ENCODE results near the gene PSTPIP1.

The PSTPIP1 gene

DNA sequence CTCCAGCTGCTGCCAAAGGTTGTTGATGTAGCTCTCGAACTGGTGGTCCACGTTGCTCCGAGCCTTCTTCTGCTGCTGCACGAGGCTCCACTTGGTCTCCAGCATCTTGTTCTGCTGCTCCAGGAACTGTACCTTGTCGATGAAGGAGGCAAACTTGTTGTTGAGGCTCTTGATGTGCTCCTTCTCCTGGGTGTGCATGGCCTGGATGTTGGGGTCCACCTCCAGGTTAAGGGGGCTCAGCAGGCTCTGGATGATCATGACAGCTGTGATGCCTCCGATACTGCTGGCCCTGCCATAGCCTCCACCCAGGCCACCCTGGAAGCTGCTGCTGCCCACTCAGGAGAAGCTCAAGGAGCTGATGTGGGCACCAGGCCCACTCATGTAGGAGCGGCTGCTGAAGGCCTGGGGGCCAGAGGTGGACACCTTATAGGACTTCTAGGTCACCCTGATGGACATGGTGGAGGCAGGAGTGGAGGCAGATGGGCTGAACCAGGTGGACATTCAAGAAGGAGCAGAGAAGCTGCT lies 14.9 kb upstream of the PSTPIP1 start:
- Histone ChIP-seq H3K4me3 (replicated peaks; ENCODE audit: low read depth, low read length) (no peak overlapping the region), H3K36me3 (ENCODE audit: control insufficient read depth, insufficient read depth, low read length) (no peaks in the 10 kb centered on the region), H3K27me3 (replicated peaks; ENCODE audit: control insufficient read depth, insufficient read depth, low read length) (no peaks in the 10 kb centered on the region)
- DNase-seq (ENCODE audit: extremely low read depth, insufficient read length) = no peak
- TF ChIP-seq CTCF (IDR thresholded peaks at IDR 0.05; ENCODE audit: insufficient read depth, low read length, poor library complexity, severe bottlenecking) = no peak

DNA sequence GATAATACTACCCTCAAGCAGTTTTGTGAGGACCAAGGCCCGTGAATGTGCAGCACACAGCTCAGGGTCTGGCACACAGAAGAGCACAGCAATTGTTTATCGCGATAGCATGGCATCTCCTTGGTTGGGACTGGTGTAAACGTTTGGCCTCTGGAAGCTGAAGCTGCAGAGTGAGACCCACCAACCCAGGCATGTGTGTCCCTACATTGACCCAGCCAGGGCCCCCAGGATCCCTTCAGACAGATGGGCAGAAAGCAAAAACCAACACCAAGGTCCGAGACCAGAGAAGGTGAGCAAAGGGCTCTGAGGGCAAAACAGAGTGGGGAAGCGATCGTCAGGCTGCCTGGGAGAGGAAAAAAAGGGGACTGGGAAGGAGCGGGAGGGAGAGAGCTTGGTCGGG lies 12.6 kb upstream of the PSTPIP1 start:
- TF ChIP-seq CTCF (IDR thresholded peaks at IDR 0.05; ENCODE audit: insufficient read depth, low read length, poor library complexity, severe bottlenecking) = no peak
- no peak overlapping the region for H3K4me3 ChIP-seq (replicated peaks; ENCODE audit: low read depth, low read length)
- H3K36me3 ChIP-seq (ENCODE audit: control insufficient read depth, insufficient read depth, low read length) = no peaks in the 10 kb centered on the region

DNA sequence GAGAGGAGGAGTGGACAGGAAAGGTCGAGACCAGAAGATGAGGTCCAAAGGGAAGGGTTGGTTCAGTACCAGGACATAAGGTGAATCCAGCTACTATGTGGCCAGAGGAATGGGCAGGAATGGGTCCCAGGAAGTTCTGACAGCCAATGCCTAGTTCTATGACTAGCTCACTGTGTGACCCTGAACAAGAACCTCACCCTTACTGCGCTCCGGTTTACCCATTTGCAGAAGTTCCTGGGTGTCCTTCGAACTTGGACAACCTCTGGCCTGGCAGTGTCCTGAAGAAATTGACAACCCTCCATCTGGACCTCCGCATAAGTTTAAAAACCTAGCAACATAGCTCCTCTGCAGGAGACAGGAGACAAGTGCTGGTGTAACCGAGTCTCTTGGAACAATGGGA lies 12.2 kb upstream of the PSTPIP1 start:
- TF ChIP-seq CTCF (IDR thresholded peaks at IDR 0.05; ENCODE audit: insufficient read depth, low read length, poor library complexity, severe bottlenecking) = no peak
- H3K4me3 ChIP-seq (replicated peaks; ENCODE audit: low read depth, low read length) = no peak overlapping the region
- no peaks in the 10 kb centered on the region for H3K36me3 ChIP-seq (ENCODE audit: control insufficient read depth, insufficient read depth, low read length)
- no peaks in the 10 kb centered on the region for H3K27me3 ChIP-seq (replicated peaks; ENCODE audit: control insufficient read depth, insufficient read depth, low read length)
- no peak for DNase-seq (ENCODE audit: extremely low read depth, insufficient read length)

More for the DNA sequence above, 12.6 kb upstream of the PSTPIP1 start:
- H3K27me3 ChIP-seq (replicated peaks; ENCODE audit: control insufficient read depth, insufficient read depth, low read length) = no peaks in the 10 kb centered on the region
- DNase-seq (ENCODE audit: extremely low read depth, insufficient read length) = no peak

DNA sequence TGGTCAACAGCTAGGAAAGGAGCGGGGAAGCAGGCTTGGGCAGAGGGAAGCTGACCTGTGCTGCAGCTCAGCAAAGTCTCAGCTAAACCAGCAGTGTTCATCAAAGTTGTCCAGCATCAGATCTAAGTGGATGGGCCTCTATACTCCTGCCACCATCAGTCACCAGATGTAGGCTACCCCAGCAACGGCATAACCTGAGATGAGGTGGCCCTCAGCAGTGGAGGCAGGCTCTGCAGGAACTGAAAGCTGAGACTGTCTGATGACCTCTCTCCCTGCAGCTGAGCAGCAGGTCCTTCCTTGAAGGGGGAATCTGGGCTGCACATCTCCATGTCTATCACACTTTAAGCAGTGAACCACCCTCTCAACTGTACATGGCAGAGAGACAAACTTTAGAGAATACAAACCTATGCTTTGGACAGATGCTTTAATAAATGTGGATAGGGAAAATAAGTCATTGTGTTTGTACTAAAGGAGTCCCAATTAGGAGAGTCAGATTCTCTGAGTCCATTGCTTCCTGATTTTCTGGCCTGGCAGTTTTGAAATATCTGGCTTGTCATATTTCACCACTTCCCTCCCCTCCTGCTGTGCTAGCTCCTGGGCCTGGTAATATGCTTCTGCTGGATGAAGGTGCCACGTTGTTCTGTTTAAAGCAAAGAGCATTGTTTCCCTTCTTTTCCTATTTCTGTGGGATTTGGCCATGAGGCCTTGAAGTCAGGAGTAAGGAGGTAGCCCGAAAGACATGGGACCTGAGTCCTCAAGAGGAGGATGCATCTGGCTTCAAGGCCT lies 11.1 kb upstream of the PSTPIP1 start:
- H3K36me3 ChIP-seq (ENCODE audit: control insufficient read depth, insufficient read depth, low read length) = no peaks in the 10 kb centered on the region
- no peak for DNase-seq (ENCODE audit: extremely low read depth, insufficient read length)
- no peak for TF ChIP-seq CTCF (IDR thresholded peaks at IDR 0.05; ENCODE audit: insufficient read depth, low read length, poor library complexity, severe bottlenecking)
- H3K27me3 ChIP-seq (replicated peaks; ENCODE audit: control insufficient read depth, insufficient read depth, low read length) = no peaks in the 10 kb centered on the region
- H3K4me3 ChIP-seq (replicated peaks; ENCODE audit: low read depth, low read length) = no peak overlapping the region

- no peak for TF ChIP-seq CTCF (IDR thresholded peaks at IDR 0.05; ENCODE audit: insufficient read depth, low read length, poor library complexity, severe bottlenecking)
- H3K36me3 ChIP-seq (ENCODE audit: control insufficient read depth, insufficient read depth, low read length) = no peaks in the 10 kb centered on the region
- DNase-seq (ENCODE audit: extremely low read depth, insufficient read length) = no peak
- no peaks in the 10 kb centered on the region for H3K27me3 ChIP-seq (replicated peaks; ENCODE audit: control insufficient read depth, insufficient read depth, low read length)
- H3K4me3 ChIP-seq (replicated peaks; ENCODE audit: low read depth, low read length) = no peak overlapping the region
These were observed 8.2 kb upstream of the PSTPIP1 start for GRCh38 chr15:76986743-76987142.

Measured in GM06990 (cell line).